ENCODE measurements around the gene RASA2.

RASA2 gene

GRCh38 chr3:141486746-141487520 is at the start of gene RASA2:
Gene RASA2 (plus strand): TSS chr3:141487027. CDS start chr3:141487084, 57 bp downstream.
- DNase-seq: peak; percentile 77 to 91 (median 91)

GRCh38 chr3:141439589-141439988 is 47.2 kb upstream of the RASA2 start:
- DNase-seq: no peak

GRCh38 chr3:141440942-141441341 is 45.9 kb upstream of the RASA2 start:
- no peak for DNase-seq

GRCh38 chr3:141441381-141442364 is 45.2 kb upstream of the RASA2 start:
- peak in 1 of 3 experiments; percentile 7 for DNase-seq

GRCh38 chr3:141442446-141442845 is 44.4 kb upstream of the RASA2 start:
- peak; percentile 6 to 38 (median 9) for DNase-seq

GRCh38 chr3:141442914-141443313 is 43.9 kb upstream of the RASA2 start:
- no peak for DNase-seq

- DNase-seq: no peak
Observed at GRCh38 chr3:141444586-141445285, 42.1 kb upstream of the RASA2 start.

GRCh38 chr3:141445990-141446389 is 40.8 kb upstream of the RASA2 start:
- no peak for DNase-seq

- no peak for DNase-seq
Observed at GRCh38 chr3:141446737-141447136, 40.1 kb upstream of the RASA2 start.

- no peak for DNase-seq
Observed at GRCh38 chr3:141447383-141447782, 39.4 kb upstream of the RASA2 start.

GRCh38 chr3:141448606-141449220 is 38.1 kb upstream of the RASA2 start:
- DNase-seq: no peak

GRCh38 chr3:141449424-141449823 is 37.4 kb upstream of the RASA2 start:
- DNase-seq: no peak

- no peak for DNase-seq
Observed at GRCh38 chr3:141450727-141451375, 36.0 kb upstream of the RASA2 start.

- peak; percentile 18 to 69 (median 31) for DNase-seq
Observed at GRCh38 chr3:141452045-141452444, 34.8 kb upstream of the RASA2 start.

- no peak for DNase-seq
Observed at GRCh38 chr3:141452773-141453172, 34.1 kb upstream of the RASA2 start.

- DNase-seq: no peak
Observed at GRCh38 chr3:141454054-141454453, 32.8 kb upstream of the RASA2 start.

- peak; percentile 30 to 85 (median 70) for DNase-seq
Observed at GRCh38 chr3:141454906-141455602, 31.8 kb upstream of the RASA2 start.

- DNase-seq: no peak
Observed at GRCh38 chr3:141455603-141456300, 31.1 kb upstream of the RASA2 start.

- DNase-seq: no peak
Observed at GRCh38 chr3:141456301-141456625, 30.6 kb upstream of the RASA2 start.

- DNase-seq: no peak
Observed at GRCh38 chr3:141457624-141458236, 29.1 kb upstream of the RASA2 start.
